ENCODE results near the gene FUT6. TPM values are rescaled to one million over a fixed set of nuclear protein-coding genes. Genes with fewer than 3 reads are reported as not detected.

FUT6 gene
- total RNA-seq, 1 experiment from 2014 or later: not detected

GRCh38 chr19:5824751-5825150 is 14.8 kb downstream of the FUT6 start:
- Histone ChIP-seq H3K4me3 (ENCODE audit: low read depth in 2 of 2, low read length in 2 of 2) (no peak overlapping the region), H3K9me3 (ENCODE audit: control insufficient read depth, insufficient read depth, low read depth, low read length) (no peaks in the 10 kb centered on the region), H3K36me3 (ENCODE audit: control insufficient read depth, insufficient read depth, low read length) (no peaks in the 10 kb centered on the region), H3K27me3 (ENCODE audit: control insufficient read depth, insufficient read depth, low read length) (no peaks in the 10 kb centered on the region), H3K27ac (ENCODE audit: low read length) (no peak overlapping the region), H3K4me1 (ENCODE audit: control insufficient read depth, insufficient read depth, low read length) (peaks cover 8% of the 10 kb centered on the region)
- TF ChIP-seq CTCF (IDR thresholded peaks at IDR 0.05) (no peak), TCF7L2 (IDR thresholded peaks at IDR 0.05; ENCODE audit: low read depth, low read length) (no peak)
- DNase-seq (ENCODE audit: low read depth, low spot score) (no peak), ATAC-seq (no peak)
- intact Hi-C loops (cut with micrococcal nuclease; ENCODE audit: unreplicated experiment): no loop called here
- in situ Hi-C loops (cut with HindIII; ENCODE audit: low pct_unique_long_range_greater_than_20kb, low sequenced_read_pairs): no loop called here
- no TSS peak for BruUV-seq (replicated peaks)
- ChIA-PET CTCF (interaction anchor here (0.5 to 1.4 kb wide), 4 partner anchors 20 to 75 kb away, joined by 5 to 16 read pairs (median 10); partner anchors contain the start of gene NRTN), POLR2A (interaction anchor here (0.5 kb wide), 1 partner anchor 106 kb away, joined by 3 read pairs; no protein-coding TSS in a partner anchor)

- in situ Hi-C loops (cut with HindIII; ENCODE audit: low pct_unique_long_range_greater_than_20kb, low sequenced_read_pairs): no loop called here
- intact Hi-C loops (cut with micrococcal nuclease; ENCODE audit: unreplicated experiment): no loop called here
- POLR2A ChIA-PET: no interaction called here
- CTCF ChIA-PET: interaction anchor here (1.0 to 1.4 kb wide), 2 partner anchors 17 to 19 kb away, joined by 4 to 5 read pairs; partner anchors contain the start of gene NRTN
- ATAC-seq: peak; percentile 74
- no peak overlapping the region for H3K27ac ChIP-seq (ENCODE audit: low read length)
- no peaks in the 10 kb centered on the region for H3K27me3 ChIP-seq (ENCODE audit: control insufficient read depth, insufficient read depth, low read length)
- TF ChIP-seq TCF7L2 (IDR thresholded peaks at IDR 0.05; ENCODE audit: low read depth, low read length): no peak
- no peak for TF ChIP-seq REST (IDR thresholded peaks at IDR 0.05; ENCODE audit: insufficient read depth in 1 of 2, low read depth in 2 of 2, low read length in 1 of 2)
- TF ChIP-seq CTCF (IDR thresholded peaks at IDR 0.05): peak; percentile 78; the same call in 1 of the 2 replicates
- no peak for TF ChIP-seq SIN3A (IDR thresholded peaks at IDR 0.05; ENCODE audit: borderline replicate concordance, insufficient read depth, low read depth, low read length)
- peaks cover 8% of the 10 kb centered on the region for H3K4me1 ChIP-seq (ENCODE audit: control insufficient read depth, insufficient read depth, low read length)
- H3K9me3 ChIP-seq (ENCODE audit: control insufficient read depth, insufficient read depth, low read depth, low read length): no peaks in the 10 kb centered on the region
- H3K36me3 ChIP-seq (ENCODE audit: control insufficient read depth, insufficient read depth, low read length): no peaks in the 10 kb centered on the region
- no TSS peak for BruUV-seq (replicated peaks)
- no peak overlapping the region for H3K4me3 ChIP-seq (ENCODE audit: low read depth in 2 of 2, low read length in 2 of 2)
- DNase-seq (ENCODE audit: low read depth, low spot score): no peak
These were observed 15.8 kb downstream of the FUT6 start for GRCh38 chr19:5823579-5824281.
